Stimulated activated CD8-positive, alpha-beta memory T cell treated with anti-CD3 and anti-CD28 coated beads, Interleukin-2, amount 100 ng/mL, for 48 hours (primary cell): ENCODE results near the gene DDX21.
"Not testable (repeated sequence)": the region's sequence is repeated elsewhere in the genome, so short reads cannot be mapped to it uniquely, and the experiment has no call there.

Experiments
- DNase-seq, 2 donors: peaks; one replicate each; pipeline ENCODE4 v3.0.0-alpha.2; 2020; ENCODE audit warnings: low read depth in 2 of 2

DDX21 gene

GRCh38 chr10:68988530-68989316 lies 32.8 kb downstream of the DDX21 start, which contains the start of gene KIFBP:
KIFBP (plus strand) TSS chr10:68988803; CDS start chr10:68988833, 30 bp downstream.
- DNase-seq, result peak; percentile 64 to 72

GRCh38 chr10:68989317-68989990 lies 33.5 kb downstream of the DDX21 start:
- DNase-seq, result no peak

GRCh38 chr10:68992636-68993440 lies 36.9 kb downstream of the DDX21 start:
- DNase-seq, result no peak

DNA sequence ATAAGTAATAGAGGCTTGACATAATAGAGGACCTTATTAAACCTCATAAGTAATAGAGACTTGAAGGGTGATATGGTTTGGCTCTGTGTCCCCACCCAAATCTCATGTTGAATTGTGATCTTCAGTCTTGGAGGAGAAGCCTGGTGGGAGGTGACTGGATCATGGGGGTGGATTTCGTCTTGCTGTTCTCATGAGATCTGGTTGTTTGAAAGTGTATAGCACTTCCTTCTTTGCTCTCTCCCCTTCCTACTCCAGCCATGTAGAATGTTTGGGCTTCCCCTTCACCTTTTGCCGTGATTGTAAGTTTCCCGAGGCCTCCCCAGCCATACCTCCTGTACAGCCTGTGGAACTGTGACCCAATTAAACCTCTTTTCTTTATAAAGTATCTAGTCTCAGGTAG lies 41.2 kb downstream of the DDX21 start:
- DNase-seq, result no peak

DNA sequence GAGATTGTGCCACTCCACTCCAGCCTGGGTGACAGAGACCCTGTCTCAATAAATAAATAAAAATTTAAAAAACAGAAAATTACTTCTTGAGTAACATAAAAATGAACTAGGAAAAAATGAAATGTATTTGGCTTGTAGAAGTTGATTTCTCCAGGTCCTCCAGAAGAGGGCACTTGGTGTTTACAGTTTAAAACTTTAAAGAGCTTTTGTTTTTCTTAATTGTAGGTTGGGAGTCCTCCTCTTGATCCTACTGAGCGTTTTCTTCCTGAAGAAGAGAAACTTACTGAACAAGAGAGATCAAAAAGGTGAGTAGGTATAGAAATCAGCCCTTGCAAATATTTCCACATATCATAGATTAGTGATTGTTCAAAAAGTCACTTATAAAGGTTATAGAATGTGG lies 48.9 kb downstream of the DDX21 start:
- no peak for DNase-seq

DNA sequence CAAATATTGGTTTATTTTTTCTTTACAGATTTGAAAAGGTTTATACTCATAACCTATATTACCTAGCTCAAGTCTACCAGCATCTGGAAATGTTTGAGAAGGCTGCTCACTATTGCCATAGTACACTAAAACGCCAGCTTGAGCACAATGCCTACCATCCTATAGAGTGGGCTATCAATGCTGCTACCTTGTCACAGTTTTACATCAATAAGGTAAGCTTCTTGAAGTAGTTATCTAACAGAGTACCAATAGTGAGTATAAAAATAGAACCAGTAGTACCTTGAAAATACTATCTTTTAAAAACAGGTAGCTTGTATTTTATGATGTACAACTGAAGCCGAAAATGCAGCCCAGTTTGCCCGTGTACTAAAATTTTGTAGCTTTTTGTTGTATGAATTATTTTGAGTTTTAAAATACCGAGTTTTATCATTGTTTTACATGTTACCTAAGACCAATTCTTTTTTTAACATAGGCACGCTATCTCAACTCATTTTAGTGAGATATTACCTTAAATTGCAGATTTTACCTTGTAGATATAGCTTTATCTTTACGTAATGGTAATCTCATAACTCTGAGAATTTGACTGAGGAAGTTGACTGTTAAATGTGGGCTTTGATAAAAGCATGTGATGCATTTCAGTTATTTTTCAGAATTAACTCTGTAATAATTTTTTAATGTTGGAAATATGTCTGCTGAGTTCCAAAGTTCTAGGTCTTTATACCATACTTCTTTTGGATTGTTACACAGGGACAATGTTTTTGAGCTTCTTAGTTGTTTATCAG lies 49.9 kb downstream of the DDX21 start:
- no peak for DNase-seq

DNA sequence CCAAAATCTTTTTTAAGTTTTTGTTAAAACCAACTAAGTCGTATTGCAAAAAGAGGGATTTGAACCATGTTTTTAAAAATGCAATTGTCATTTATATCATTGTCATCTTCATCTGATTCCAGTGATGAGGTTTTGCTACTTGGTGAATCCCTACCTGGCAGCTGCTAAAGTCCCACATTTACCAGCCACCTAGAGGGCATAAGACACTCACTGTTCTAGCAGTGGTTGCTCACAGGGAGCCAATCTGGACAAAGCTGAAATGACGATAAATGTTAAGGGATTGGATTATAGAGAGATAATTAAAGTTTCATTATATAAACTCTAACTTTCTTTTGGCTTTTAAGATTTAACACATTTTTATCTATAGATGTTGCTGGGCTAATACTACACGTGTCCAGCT lies 51.3 kb downstream of the DDX21 start:
- DNase-seq, result no peak

DNA sequence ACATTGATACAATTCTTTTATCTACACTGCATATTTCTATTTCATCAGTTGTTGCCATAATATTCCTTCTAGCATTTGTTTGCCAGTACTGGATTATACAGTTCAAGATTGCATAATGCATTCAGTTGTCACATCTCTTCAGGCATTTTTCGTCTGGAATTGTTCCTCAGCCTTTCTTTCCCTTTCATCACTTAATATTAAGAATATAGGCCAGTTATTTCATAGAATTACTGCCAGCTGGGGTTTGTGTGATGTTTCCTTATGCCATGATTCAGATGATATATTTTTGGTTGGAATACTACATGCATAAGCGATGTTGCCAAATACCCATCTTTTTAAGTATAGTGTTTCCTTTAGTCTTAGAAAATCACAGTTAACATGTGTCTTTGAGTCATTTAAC lies 53.4 kb downstream of the DDX21 start:
- no peak for DNase-seq

DNA sequence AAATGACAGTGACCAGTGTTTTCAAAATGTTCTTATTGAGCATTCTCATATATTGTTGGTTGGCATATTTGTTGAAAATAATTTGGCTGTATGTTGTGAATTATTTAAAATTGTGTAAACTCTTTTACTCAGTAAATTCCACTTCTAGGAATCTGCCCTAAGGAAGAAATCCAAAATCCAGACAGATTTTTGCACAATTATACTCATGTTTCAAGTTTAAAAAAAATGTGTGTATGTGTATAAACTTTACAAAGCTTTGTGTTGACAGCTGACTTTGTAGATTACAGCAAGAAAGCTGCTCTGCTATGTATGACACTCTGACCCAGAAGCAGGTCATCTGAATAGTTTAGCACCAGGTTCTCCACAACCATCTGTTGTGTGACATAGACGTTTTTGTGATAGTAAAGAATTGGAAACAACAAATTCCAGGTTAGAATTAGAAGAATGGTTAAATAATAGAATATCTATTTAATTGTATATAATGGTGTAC lies 54.2 kb downstream of the DDX21 start:
- no peak for DNase-seq

DNA sequence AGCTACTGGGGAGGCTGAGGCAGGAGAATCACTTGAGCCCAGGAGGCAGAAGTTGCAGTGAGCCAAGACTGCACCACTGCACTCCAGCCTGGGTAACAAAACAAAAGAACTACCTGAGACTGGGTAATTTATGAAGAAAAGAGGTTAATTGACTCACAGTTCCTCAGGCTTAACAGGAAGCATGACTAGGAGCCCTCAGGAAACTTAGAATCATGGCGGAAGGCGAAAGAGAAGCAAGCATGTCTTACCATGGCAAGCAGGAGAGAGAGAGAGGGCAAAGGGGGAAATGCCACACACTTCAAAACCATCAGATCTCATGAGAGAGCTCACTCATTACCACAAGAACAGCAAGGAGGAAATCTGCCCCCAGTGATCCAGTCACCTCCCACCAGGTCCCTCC lies 56.8 kb downstream of the DDX21 start:
- not testable (repeated sequence) for DNase-seq

DNA sequence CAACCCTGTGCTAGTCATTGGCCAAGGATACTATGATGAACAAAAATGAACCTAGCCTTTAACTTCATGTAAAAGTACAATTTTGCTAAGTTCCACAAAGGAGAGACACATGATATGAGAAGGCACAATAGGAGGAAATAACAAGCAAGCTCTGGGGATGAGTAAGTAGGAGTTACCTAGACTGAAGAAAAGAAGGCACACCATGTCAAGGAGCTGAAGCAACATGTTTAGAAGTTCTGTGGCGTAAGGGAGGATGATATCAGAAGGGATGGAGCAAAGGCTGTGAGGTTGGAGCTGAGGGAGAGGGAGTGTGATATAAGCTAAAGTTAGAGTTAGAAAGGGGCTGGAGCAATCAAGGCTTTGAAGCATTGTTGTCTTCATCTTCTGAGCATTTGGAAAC lies 58.2 kb downstream of the DDX21 start:
- DNase-seq, result no peak

GRCh38 chr10:69018613-69019012 lies 62.6 kb downstream of the DDX21 start:
- DNase-seq, result no peak

DNA sequence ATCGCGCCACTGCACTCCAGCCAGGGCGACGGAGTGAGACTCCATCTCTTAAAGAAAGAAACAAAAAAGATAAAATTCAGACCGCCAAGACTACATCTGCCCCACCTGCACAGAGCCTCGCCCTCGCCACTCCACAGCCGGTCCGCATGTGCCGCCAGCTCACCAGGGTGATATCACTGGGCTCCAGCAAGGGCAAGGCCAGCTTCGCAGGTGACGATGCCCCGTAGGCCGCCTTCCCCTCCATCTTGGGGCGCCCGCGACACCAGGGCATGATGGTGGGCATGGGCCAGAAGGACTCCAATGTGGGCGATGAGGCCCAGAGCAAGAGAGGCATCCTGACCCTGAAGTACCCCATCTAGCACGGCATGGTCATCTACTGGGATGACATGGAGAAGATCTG lies 66.6 kb downstream of the DDX21 start:
- DNase-seq, result no peak

DNA sequence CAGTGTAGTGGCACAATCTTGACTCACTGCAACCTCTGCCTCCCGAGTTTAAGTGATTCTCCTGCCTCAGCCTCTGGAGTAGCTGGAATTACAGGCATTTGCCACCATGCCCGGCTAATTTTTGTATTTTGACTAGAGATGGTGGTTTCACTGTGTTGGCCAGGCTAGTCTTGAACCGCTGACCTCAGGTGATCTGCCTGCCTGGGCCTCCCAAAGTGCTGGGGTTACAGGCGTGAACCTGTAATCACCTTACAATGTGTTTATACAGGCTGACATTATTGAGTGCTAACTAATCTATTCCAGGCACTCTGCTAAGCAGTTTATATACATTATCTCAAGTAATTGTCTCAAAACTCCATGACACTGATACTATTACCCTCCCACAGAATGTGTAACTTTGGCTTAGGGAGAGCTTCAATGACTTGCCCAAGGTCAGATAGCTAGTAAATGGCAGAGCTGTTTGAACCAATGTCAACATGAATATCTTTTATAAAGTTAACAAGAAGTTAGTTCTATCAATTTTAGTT lies 69.5 kb downstream of the DDX21 start:
- DNase-seq, result no peak

- no peak for DNase-seq
Measured at GRCh38 chr10:69033256-69033655, 77.3 kb downstream of the DDX21 start.
